Mucosa of descending colon (tissue), 3 donors: Measurements from ENCODE around the gene ARHGAP42. TPM values are rescaled to one million over a fixed set of nuclear protein-coding genes. Genes with fewer than 3 reads are reported as not detected.
A peak's percentile ranks its signal among the peaks of the same experiment; 100 is the strongest.

Source experiments
- ATAC-seq: fragments of 200-7000 bp; cut with Tn5 transposase; one replicate; pipeline ENCODE4 v1.9.1; 2020; ENCODE audit warnings: mild to moderate bottlenecking, moderate library complexity
- DNase-seq, 3 donors: peaks; one replicate each; pipeline ENCODE4 v3.0.0-alpha.2; 2020
- H3K36me3 ChIP-seq: fragments of 200-600 bp; one replicate; pipeline ENCODE4 v1.8.0; 2021; ENCODE audit warnings: low read depth, mild to moderate bottlenecking
- H3K4me1 ChIP-seq: fragments of 200-600 bp; one replicate; pipeline ENCODE4 v1.8.0; 2021; ENCODE audit warnings: low read depth, mild to moderate bottlenecking
- H3K4me3 ChIP-seq: fragments of 200-600 bp; one replicate; pipeline ENCODE4 v1.8.0; 2021; ENCODE audit warnings: mild to moderate bottlenecking
- H3K9me3 ChIP-seq: fragments of 200-600 bp; one replicate; pipeline ENCODE4 v1.8.0; 2021; ENCODE audit warnings: mild to moderate bottlenecking
- CTCF ChIP-seq: fragments of 200-600 bp; IDR thresholded peaks from one replicate; pipeline ENCODE4 v1.8.0; 2022; ENCODE audit warnings: antibody characterized with exemption, mild to moderate bottlenecking
- intact Hi-C, 2 donors: fragments of 100-400 bp; cut with DNase I in 1 of 2; cut with micrococcal nuclease in 1 of 2; formaldehyde crosslinking; loops; one replicate each; pipeline versions ENCODE4 v1.11.0 to v1.11.1; 2022; cut with DNase I, micrococcal nuclease
- total RNA-seq, 3 donors: library from RNA; stranded (reverse); fragmentation: NEBNext Ultra II Directional in 2 of 3; extraction: Animal tissue kit (Norgen Biotek cat#: 25700) in 2 of 3; gene quantifications; one replicate each; pipeline versions ENCODE4 v1.2.1 to v1.2.4, GENCODE V29; 2021 to 2023
- donor health status: DM: no; HTN: no; CAD: no; lungs with moderate emphysema.
- donor health status: DM: no; HTN: no; CAD: no.
- donor health status: DM: no; HTN: yes; CAD: no.

Gene ARHGAP42
- total RNA-seq, 3 donors from 2014 or later = 17.6 to 38.9 (median 18.8) TPM

DNA sequence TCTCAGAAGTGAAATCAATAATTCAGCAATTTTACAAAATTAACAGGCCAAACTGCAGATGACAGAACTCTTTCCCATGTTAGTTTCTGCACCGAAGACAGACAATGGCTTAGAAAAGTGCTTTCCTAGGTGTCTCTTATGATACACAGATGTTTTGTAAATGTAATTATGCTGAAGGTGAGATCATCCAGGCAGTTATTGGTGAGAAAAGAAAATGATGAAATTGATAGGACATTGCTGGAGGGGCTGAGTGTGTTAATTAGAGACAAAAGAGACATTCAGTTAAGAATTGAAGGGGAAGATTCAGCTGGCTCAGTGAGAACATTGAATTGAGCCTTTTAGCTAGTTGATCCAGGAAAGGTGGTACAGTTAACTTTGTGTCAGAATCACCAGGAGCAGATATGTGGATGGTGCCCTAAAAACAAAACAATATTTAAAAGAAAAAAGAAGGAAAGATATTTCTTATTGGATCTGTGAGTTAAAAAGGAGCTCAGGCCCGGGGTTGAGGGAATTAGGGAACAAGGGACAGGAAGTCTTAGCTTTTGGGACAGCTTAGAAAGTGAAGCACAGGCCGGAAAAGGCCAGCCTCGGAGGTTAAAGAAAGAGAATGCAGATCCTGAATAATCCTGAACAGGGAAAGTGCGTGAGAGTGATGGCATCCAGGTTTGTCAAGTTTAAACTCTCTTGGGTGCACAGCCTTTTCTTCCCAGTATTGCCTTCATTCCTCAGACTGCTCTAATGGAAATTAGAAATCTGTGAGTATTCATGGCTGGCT, 16.9 kb downstream of the ARHGAP42 start:
- Histone ChIP-seq H3K9me3 (no peaks in the 10 kb centered on the region), H3K4me1 (no peaks in the 10 kb centered on the region), H3K36me3 (no peaks in the 10 kb centered on the region), H3K4me3 (no peak overlapping the region)
- intact Hi-C loops = no loop called here
- no peak for TF ChIP-seq CTCF
- ATAC-seq (no peak), DNase-seq (no peak)

DNA sequence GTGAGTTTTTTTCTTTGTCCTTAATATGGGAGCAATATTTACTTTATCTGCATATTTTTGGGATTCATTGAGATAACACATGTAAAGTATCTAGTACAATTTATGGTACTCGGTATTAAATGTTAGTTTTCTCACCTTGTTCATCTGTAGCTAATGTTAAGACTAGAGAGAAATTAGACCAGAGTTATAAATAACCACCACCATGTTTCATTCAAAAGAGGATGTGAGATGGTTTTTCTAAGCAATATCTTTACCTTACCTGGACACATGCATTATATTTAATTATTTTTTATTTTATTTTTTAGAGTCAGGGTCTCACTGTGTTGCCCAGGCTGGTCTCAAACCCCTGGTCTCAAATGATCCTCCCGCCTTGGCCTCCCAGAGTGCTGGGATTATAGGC, 18.4 kb downstream of the ARHGAP42 start:
- intact Hi-C loops = no loop called here

GRCh38 chr11:100706179-100706578, 19.1 kb downstream of the ARHGAP42 start:
- ATAC-seq = peak; percentile 25
- H3K4me3 ChIP-seq = no peak overlapping the region
- DNase-seq = no peak
- H3K36me3 ChIP-seq = no peaks in the 10 kb centered on the region
- intact Hi-C loops = no loop called here
- TF ChIP-seq CTCF = no peak
- no peaks in the 10 kb centered on the region for H3K9me3 ChIP-seq
- no peaks in the 10 kb centered on the region for H3K4me1 ChIP-seq

More for the DNA sequence above, 18.4 kb downstream of the ARHGAP42 start:
- no peak for TF ChIP-seq CTCF
- DNase-seq (no peak), ATAC-seq (no peak)
- H3K9me3 ChIP-seq = no peaks in the 10 kb centered on the region
- H3K4me3 ChIP-seq = no peak overlapping the region
- no peaks in the 10 kb centered on the region for H3K4me1 ChIP-seq
- no peaks in the 10 kb centered on the region for H3K36me3 ChIP-seq

DNA sequence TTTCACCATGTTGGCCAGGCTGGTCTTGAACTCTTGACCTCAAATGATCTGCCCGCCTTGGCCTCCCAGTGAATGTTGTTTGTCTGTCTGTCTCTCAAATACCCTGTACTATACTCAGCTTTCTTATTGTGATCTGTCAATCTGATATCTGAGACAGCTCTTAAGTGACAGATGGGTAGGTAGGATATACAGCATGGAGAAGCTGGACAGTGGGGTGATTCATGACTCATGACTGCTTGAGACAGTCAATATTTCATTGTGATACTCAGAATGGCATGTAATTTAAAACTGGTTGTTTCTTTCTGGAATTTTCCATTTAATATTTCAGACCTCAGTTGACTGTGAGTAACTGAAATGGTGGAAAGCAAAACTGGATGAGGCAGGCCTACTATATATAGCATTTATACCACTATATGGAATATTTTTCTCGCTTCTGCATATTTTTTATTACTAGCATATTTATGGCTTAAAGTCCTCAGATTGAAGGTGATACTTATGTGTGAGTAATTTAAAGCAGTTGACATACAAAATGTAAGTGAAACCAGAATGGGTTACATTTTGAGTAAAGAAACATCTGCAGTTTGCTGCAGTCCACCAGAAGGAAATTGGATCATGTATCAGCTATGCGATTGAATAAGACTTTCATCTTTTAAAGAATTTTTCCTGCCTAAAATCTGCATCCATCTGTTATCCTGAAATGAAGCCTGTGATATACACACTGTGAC, 22.3 kb downstream of the ARHGAP42 start:
- H3K4me1 ChIP-seq = no peaks in the 10 kb centered on the region
- ATAC-seq (peak; percentile 46), DNase-seq (no peak)
- intact Hi-C loops = no loop called here
- TF ChIP-seq CTCF = no peak
- H3K36me3 ChIP-seq = no peaks in the 10 kb centered on the region
- H3K9me3 ChIP-seq = no peaks in the 10 kb centered on the region
- H3K4me3 ChIP-seq = no peak overlapping the region

GRCh38 chr11:100711984-100712383, 24.9 kb downstream of the ARHGAP42 start:
- H3K9me3 ChIP-seq = no peaks in the 10 kb centered on the region
- no peak overlapping the region for H3K4me3 ChIP-seq
- TF ChIP-seq CTCF = no peak
- ATAC-seq (no peak), DNase-seq (no peak)
- H3K36me3 ChIP-seq = no peaks in the 10 kb centered on the region
- no peaks in the 10 kb centered on the region for H3K4me1 ChIP-seq
- intact Hi-C loops = no loop called here
